NCI-H2171 treated with DMSO at 0.1 percent for 48 hours (cell line): ENCODE results near the gene TICAM2.

Experiments used
- DNase-seq: peaks from one replicate; lab custom pipeline; 2025; lab: John Stamatoyannopoulos, UW

The TICAM2 gene

DNA sequence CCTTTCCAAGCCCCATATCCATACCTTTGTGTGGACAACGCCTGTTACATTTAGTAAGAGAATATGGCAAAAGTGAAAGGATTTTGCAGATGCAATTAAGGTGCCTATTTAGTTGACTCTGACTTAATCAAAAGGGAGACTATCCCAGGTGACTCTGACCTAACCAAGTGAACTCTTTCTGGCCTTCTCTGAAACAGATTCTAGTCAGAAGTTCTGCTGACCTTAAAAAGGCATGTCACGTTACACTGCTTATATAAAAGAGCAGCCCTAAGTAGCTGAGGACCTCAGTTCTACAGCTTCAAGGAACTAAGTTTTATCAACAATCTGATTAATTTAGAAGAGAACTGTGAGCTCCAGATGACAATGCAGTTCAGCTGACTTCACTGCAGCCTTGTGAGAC lies 5.7 kb upstream of the TICAM2 start:
- no peak for DNase-seq

DNA sequence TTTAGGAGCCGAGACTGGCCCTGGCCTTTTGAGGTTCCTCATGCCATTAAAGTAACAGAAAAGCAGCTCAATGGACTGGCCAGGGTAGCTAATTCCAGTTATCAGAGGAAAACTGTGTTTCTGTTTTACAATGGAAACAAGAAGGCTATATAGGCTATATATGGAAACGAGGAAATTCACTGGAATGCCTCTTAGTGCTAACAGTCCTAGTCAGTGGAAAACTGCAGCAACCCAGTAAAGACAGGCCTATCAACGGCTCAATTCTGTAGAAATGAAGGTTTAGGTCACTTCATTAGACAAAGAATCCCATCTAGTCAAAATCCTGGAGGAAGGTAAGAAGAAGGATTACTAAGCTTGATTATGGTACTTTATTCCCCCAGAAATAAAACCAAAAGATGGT lies 3.2 kb upstream of the TICAM2 start:
- no peak for DNase-seq

DNA sequence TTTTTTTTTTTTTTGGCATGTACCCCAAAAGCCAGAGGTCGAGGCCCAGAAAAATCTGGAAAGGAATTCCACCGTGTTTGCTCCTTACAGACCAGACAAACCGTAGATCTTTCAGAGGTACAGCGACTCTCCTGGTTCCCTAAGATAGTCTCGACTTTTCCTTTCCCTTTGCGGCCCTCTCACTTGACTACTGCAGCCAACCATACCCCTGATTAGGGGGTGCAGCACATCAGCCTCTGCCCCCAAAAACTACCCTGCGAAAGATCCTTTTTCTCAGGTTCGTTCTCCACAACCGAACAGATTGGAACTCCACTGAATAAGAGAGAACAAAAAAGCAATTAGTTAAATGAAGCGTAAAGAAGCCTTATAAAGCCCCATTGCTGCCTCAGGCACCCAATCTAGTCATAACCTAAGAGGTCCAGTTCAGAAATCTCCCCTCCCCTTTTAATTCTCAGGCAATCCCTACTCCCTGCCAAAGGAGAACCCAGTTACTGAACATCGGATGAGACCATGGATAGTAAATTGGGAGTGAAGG lies 379 bp upstream of the TICAM2 start:
- peak; percentile 3 for DNase-seq

DNA sequence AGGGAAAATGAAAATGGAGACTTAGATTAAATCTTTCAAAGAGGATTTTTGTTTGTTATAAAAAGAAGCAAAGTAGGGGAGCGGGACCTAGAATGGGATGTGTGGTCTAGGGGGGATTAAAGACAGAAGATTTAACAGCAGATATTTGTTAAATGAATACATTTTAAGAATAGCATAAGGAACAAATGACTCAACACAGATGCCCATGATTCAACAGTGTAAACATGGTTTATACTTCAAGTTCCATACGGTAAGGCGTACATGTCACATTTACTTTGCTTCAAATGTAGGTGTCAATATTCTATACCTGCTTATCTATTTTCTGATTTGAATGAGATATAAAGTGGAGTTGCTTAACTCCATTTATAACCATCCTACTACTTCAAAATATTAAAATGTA lies 1.5 kb downstream of the TICAM2 start:
- DNase-seq: no peak

DNA sequence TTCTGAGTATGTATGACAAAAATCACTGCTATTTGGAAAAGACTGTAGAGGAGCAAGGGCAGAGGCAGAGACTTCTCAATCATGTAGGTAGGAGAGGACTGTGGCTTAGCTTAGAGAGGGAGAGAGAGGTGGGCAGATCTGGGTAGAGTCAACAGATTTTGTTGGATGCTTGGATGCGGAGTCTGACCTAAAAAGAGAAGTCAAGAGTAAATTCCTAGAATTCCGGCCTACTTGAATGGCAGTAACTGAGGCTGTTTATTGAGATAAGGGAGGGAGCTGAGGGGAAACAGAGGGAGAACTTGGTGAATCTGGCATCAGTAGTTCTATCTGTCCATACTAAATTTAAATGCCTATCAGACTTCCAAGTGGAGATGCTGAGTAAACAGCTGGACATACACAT lies 2.4 kb downstream of the TICAM2 start:
- no peak for DNase-seq

DNA sequence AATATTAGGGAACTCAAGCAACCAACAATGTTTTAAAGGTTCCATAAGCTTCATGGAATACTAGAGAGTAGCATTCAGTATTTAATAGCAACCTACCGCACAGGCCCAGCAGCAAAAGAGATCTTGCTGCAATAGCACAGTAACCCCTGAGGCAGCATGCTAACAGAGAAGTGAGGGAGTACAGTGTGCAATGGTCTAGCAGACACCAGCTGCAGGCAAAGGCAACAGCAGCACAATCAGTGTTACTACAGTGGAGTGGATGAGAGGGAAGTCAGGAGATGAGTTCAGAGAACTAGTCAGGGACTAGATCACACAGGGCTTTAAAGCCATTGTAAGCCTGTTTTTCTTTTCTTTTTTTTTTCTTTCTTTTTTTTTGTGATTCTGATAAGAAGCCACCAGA lies 2.8 kb downstream of the TICAM2 start:
- DNase-seq: no peak

DNA sequence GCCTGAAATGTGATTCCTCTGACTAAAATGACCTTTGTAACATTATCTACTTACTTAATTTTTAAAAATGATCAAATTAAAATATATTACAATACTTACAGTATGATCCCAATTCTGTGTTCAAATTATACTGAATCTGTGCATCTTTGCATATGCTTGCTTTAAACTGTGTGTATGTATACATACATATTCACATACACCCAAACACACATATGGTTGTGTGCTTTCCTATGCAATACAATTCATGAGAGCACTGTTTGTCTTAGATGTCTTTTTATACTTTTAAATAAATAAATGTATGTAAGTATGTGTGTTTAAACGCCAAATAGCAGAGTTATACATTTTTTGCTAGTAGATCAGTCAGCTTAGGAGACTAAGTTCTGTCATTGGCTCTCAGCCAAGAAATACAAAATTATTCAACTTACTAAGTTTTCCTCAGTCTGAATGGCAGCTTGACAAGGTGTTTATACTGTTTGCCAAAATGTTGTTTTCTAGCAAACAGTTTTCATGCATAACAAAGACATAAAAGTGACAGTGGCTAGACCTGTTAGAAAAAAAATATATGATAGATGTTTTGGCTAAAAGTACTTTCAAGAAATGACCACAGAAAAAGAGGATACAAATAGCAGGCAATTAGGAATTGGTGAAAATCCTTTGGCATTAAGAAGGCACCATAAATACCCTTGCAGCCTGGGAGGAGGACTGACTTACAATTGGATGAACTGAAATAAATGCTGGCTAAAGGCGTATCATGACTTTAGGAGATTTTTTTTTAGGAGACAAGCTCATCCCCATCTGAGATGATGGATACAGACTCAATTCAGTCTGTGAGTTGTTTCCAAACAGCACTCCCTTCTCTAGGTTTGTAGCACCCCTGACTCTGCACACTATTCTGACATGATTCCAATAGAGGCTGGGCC lies 7.9 kb downstream of the TICAM2 start:
- no peak for DNase-seq

DNA sequence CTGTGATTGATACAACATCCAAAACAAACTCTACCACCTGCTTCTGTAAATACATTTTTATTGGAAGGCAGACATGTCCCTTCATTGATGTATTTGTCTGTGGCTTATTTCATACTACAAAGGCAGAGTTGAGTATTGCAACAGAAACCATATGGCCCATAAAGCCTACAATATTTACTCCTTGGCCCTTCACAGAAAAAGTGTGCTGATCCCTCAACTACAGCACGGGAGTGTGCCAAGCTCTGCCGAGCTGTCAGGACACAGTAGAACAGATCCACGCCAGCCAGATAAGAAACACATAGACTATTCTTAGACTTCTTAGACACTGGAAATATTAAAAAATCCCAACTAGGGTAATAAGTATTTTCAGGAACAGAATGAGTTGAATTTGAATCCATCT lies 13.2 kb downstream of the TICAM2 start:
- DNase-seq: no peak

DNA sequence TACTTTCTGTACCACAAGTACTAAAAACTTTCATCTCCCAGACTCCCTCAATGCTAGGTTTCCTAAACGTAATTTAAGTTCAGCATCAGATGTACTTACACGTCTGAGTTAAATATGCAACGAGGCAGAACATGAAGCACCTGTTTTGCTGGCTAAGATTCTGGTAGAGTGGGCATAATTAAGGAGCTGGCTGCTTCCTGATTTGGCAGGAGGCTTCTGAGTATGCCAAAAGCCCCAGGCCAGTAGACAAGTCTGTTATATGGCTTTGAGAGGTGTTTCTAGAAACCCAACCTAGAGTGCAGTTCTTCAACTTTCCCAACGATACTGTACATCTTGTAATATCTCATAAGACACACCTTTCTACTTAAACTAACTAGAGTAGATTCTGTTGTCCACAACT lies 13.6 kb downstream of the TICAM2 start:
- DNase-seq: peak; percentile 23

DNA sequence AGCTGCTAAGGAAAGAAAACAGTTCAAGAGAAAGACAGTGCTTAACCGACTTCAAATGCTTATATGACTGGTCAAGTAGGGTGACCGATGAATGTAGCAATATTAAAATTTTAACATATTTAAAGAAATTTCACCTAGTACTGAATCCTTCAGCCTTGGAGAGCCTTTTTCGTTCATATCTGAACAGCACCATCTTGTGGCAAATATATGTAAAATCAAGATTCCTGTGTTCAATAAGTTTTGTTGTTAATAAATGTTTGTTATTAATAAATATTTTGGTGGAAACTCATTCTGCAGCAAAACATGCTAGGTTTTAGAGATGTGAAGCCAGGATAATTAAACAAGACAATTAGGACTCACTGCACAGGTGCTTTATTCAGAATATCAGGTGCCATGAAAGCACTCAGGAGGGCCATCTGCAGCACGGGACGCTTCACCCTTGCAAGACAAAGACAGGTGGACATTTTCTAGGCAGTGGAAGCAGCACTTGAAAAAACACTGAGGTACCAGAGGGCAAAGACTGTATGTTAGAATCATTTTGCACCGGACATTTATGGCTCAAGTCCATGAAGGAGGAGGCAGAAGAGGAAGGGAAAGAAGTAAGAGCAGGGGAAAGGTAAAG lies 15.6 kb downstream of the TICAM2 start:
- peak; percentile 29 for DNase-seq

DNA sequence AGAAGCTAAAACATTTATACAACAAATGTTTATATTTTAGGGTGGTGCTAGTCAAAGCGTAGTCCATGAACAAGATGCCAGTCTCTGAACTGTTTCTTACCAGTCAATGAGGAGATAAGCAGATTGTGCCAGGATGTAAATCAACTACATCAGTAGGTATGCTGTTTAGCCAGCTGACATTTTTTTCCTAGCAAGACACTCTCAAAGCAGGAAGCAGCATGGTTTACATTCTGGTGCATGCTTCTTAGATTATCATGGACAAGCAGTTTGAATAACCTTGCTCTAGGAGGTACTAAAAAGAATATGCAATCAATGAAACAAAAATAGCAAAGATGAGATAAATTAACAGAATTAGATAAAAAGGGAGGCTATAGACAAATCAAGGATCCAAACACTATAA lies 17.0 kb downstream of the TICAM2 start:
- no peak for DNase-seq

DNA sequence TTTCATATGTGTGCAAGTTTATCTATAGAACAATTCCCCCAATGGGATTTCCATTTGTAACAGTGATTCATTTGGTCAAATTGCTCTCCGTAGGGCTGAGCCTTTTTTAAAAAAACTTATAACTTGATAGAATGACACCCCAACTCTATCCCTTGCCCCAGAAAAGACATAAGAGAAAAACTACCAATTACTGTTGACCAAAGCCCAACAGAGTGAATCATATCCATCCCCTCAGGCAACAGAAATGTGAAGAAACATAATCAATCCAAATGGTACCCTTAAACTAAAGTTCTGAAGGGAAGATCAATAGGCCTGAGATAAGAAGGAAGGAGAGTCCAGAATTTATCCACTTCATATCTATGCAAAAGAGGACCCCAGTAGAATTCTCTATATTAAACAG lies 17.8 kb downstream of the TICAM2 start:
- DNase-seq: no peak

DNA sequence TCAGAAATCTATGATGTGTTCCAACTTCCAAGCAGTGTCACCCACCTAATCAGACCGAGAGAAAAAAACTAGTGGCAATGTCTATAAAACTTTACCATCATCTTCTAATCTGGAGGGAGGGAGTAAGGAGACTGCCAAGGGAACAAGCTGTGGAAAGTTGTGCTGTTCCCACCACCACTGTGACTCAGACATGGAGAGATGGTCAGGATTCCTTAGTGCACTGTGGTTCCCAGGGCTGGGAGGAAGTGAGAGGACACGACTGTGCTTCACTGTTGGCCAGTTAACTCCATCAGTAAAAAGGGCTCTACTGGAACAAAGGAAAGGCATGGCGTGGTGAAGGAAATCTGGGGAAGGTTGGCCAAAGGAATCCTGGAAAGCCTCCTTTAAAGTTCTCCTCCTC lies 18.8 kb downstream of the TICAM2 start:
- DNase-seq: no peak

DNA sequence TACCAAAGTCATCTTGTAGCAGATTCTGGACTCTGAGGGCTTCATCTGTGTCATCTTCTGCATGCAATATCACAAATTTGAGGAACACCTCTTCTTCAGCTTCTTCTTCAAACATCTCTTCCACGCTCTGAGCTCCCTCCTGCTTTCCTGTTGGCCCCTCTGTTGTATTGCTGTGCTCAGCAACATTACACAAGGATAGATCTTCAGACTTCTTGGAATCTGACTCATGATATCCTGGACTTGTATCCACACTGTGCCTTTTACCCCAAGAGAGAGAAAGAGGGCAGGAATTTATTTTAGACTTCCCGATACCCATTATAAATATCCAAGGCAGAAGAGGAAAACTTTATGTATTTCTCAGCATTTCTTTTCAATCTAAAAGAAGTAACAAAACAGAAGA lies 21.3 kb downstream of the TICAM2 start:
- no peak for DNase-seq

DNA sequence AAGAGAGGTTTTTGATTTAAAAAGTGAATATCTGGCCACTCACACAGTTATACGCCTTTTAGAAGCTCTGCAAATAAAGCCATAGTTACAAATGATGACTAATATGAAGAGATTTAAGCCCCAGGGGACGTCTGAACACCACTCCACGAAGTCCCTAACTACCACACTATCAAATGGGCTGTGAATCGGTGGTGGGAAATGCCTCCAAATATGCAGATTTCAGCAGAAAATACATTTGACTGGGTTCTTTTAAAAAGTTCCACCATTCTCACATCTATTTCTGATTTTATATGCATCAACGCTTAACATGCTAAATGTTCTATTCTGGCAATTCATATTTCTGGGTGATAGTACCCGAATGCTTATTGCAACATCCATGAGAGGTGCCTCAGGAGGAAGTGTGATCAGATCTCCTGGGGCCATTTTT lies 22.5 kb downstream of the TICAM2 start:
- DNase-seq: no peak

DNA sequence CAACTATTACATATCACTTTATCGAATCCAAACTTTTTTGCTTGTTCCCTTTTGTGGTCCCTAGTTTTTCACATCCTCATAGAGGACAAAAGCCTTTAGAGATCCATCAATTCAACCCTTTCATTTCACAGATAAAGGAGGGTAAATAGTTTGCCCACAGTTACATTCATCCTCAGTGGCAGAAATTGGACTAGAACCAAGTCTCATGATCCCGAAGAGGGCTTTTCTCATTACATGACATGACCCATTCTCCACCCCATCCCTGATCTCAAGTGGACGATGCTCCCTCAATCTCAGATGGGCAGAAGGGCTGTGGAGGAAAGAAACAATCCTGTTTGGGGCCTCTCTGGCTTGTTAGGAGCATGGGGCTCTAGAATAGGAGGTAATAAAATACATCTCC lies 23.1 kb downstream of the TICAM2 start:
- no peak for DNase-seq

DNA sequence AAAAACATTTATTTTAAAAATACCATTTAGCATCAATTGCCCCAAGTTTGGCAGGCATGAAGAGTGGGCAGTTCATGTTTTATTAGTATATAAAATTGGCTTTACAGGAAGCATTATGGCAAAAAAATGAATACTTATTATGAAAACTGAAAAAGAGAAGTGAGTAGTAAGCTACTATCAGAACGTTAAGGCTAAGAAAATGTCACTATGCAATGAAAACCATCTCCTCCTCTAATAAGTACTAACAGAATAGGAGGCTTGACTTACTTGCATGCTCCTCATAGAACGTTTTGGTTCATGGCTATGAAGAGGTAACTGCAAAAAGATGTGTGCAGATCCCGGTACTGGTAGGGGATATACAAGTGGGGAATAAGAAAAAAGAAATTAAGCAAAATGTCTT lies 23.6 kb downstream of the TICAM2 start:
- DNase-seq: no peak

DNA sequence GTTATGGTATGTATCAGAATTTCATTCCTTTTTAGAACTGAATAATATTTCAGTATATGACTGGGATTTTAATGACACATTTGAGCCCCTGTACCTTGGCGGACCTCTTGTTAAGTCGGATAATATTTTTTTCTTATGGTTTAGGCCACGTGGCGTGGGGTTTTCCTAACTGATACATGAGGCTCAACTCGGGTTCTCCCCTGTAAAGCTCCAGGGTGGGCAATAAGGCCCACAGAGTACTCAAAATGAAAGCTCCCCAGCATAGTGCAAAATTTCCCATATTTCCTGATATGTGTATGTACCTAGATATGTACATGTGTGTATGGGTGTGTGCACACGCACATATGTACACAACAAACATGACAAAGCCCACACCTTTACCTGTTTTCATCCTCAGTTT lies 24.5 kb downstream of the TICAM2 start:
- DNase-seq: no peak

DNA sequence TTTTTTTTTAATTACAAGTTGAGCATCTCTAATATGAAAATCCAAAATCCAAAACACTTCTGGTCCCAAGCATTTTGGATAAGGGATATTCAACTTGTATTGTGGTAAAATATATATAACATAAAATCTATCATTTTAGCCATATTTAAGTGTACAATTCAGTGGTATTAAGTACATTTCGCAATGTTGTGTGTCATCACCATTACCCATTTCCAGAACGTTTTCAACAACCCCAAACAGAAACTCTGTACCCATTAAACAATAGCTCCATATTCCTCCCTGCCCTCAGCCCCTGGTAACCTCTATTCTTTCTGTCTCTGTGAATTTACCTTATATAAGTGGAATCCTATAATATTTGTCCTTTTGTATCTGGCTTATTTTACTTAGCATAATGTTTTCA lies 24.9 kb downstream of the TICAM2 start:
- no peak for DNase-seq

DNA sequence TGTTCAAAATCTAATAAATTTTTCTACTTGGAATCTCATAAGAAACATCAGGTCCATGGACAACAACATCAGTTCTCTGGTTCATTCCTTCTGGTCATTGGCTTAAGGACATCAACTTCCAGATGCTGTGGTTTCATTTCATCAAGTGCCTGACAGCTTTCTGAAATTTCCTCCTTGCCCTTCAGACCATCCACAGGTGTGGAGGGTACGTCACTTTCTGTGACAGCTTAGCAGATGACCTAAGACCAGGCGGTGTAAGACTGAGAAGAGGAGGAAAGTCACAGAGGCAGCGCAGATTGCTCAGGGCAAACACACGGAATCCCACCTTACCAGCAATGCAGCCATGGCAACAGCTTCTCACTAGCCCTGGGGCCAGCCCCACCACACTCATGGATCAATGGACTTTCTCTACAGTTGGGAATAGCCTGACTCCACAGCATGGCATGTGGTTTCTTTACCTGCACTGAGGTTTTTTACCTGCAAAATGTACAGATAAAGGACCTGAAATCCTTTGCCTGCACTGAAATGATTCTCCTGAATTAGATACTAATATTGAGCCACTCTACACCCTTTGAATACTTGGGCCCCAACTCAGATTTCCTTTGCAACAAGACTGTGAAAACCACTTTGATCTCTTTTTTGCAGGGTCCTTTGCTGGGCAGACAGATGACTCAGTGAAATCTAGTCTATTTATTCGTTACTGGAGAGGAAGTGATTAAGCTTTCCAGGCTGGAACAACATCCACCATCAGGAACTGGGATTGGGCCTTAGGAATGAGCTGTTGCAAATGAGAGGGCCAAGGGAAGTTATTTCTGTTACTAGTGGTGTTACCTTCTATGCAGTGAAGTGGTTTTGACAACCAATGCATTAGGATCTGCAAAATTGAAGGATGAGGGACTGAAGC lies 26.9 kb downstream of the TICAM2 start:
- no peak for DNase-seq

DNA sequence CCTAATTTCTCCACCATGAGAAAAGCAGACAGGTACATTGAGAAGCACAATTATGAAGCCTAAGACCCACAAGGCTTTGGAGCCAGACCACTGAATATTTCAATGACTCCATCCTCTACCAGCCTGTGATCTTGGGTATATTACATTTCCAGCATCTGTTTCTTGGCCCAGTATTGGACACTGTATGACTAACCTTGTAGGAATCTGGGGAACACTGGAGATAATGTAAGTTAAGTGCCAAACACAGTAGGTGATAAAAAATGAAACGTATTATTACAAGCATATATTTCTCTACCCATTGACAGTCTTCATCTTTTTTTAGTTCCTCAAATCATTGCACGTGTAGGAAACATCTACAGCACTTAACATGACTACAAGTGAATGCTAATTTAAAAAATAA lies 29.1 kb downstream of the TICAM2 start:
- DNase-seq: no peak

DNA sequence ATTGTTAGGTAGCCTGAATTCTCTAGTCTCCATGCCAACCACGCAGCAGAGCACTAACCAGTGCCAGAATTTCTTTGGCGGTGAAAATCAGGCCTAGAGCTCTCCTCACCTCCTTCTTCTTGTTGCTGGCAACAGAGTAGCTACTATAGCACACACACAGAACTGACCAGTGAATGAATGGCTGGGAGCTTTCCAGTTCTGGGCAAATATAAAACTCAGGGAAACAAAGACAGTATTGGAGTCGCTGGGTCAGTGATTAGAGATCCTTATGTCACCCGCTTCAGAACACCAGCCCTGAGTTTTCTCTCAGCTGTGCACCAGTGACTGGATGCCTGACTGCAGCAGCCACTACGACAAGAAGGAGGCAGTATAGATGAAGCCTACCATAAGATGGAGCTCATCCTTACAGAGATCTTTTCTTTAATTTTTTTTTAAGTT lies 30.8 kb downstream of the TICAM2 start:
- no peak for DNase-seq
